HEK293 (cell line): ENCODE data around the gene SIX4.

Source experiments
- CTCF ChIA-PET: fragments of 350-600 bp; formaldehyde crosslinking; extraction: SDS; loops from one replicate; lab custom pipeline; 2021; ENCODE audit warnings: antibody characterized with exemption; lab: Yijun Ruan, JAX
- POLR2A ChIA-PET: fragments of 300-600 bp; formaldehyde crosslinking; extraction: SDS; loops from one replicate; lab custom pipeline; 2020; ENCODE audit warnings: antibody characterized with exemption, inconsistent platforms; lab: Yijun Ruan, JAX
- H3K27ac ChIP-seq: fragments of 200-500 bp; sonication (Bioruptor generic); 2 replicates; pipeline ENCODE4 v1.5.1; 2014; ENCODE audit warnings: low read depth, low read length, control low read depth, inconsistent platforms; ENCODE audit errors: extremely low read depth
- H3K36me3 ChIP-seq, 2 experiments: fragments of 200-500 bp in 1 of 2; sonication (Bioruptor generic) in 1 of 2; 1 replicate in 1 of 2; 2 replicates in 1 of 2; pipeline ENCODE4 v1.5.1; 2014 to 2017; ENCODE audit warnings: inconsistent platforms in 2 of 2, low read length in 2 of 2; ENCODE audit not compliant: control insufficient read depth in 2 of 2, insufficient read depth in 1 of 2
- H3K4me1 ChIP-seq: fragments of 200-500 bp; sonication (Bioruptor generic); 2 replicates; pipeline ENCODE4 v1.5.1; 2014; ENCODE audit warnings: mild to moderate bottlenecking, low read length, inconsistent platforms; ENCODE audit not compliant: control insufficient read depth, insufficient read depth
- H3K4me3 ChIP-seq: 2 replicates; pipeline ENCODE4 v1.5.1; 2011; ENCODE audit warnings: low read depth, mild to moderate bottlenecking, control low read depth, low read length, moderate library complexity
- H3K9me3 ChIP-seq: fragments of 200-500 bp; sonication (Bioruptor generic); 2 replicates; pipeline ENCODE4 v1.5.1; 2014; ENCODE audit warnings: low read depth, low read length, inconsistent platforms; ENCODE audit not compliant: control insufficient read depth, insufficient read depth
- BCL11B ChIP-seq: fragments of 450-650 bp; formaldehyde crosslinking; IDR thresholded peaks from 2 replicates; pipeline ENCODE4 v1.5.1; 2016; ENCODE audit warnings: low read depth, missing biosample characterization, missing genetic modification characterization
- ELK4 ChIP-seq: IDR thresholded peaks from 2 replicates; pipeline ENCODE4 v1.6.1; 2011; ENCODE audit warnings: mild to moderate bottlenecking, low read depth, low read length, borderline replicate concordance
- HIC1 ChIP-seq: fragments of 450-650 bp; formaldehyde crosslinking; IDR thresholded peaks from 2 replicates; pipeline ENCODE4 v1.5.1; 2016; ENCODE audit warnings: missing biosample characterization, missing genetic modification characterization
- MEIS1 ChIP-seq: sonication (generic); formaldehyde crosslinking; IDR thresholded peaks from 2 replicates; pipeline ENCODE4 v1.8.1; 2022; ENCODE audit warnings: missing genetic modification reagents, mild to moderate bottlenecking, borderline replicate concordance
- MYNN ChIP-seq: fragments of 450-650 bp; formaldehyde crosslinking; IDR thresholded peaks from 2 replicates; pipeline ENCODE4 v1.5.1; 2016; ENCODE audit warnings: missing biosample characterization, missing genetic modification characterization, borderline replicate concordance
- OSR2 ChIP-seq: fragments of 450-650 bp; formaldehyde crosslinking; IDR thresholded peaks from 2 replicates; pipeline ENCODE4 v1.5.1; 2016; ENCODE audit warnings: missing biosample characterization, missing genetic modification characterization
- PRDM1 ChIP-seq: fragments of 450-650 bp; formaldehyde crosslinking; IDR thresholded peaks from 2 replicates; pipeline ENCODE4; 2016; ENCODE audit warnings: missing biosample characterization, missing genetic modification characterization
- SALL2 ChIP-seq: fragments of 450-650 bp; formaldehyde crosslinking; IDR thresholded peaks from 2 replicates; pipeline ENCODE4 v1.5.0; 2017; ENCODE audit warnings: missing biosample characterization, mild to moderate bottlenecking, missing genetic modification characterization, borderline replicate concordance
- SCRT2 ChIP-seq: fragments of 450-650 bp; formaldehyde crosslinking; IDR thresholded peaks from 2 replicates; pipeline ENCODE4 v1.5.1; 2016; ENCODE audit warnings: missing biosample characterization, missing genetic modification characterization
- SETDB1 ChIP-seq: IDR thresholded peaks from one replicate; pipeline ENCODE4 v1.6.1; 2017; ENCODE audit warnings: mild to moderate bottlenecking, low read length, moderate library complexity, mixed read lengths; ENCODE audit not compliant: insufficient read length
- ZBTB1 ChIP-seq: fragments of 450-650 bp; formaldehyde crosslinking; IDR thresholded peaks from 2 replicates; pipeline ENCODE4 v1.5.1; 2016; ENCODE audit warnings: missing biosample characterization, missing genetic modification characterization
- ZBTB48 ChIP-seq: fragments of 450-650 bp; formaldehyde crosslinking; IDR thresholded peaks from 2 replicates; pipeline ENCODE4 v1.5.1; 2016; ENCODE audit warnings: missing biosample characterization, missing genetic modification characterization
- ZFP41 ChIP-seq: fragments of 450-650 bp; formaldehyde crosslinking; IDR thresholded peaks from 2 replicates; pipeline ENCODE4 v1.5.1; 2016; ENCODE audit warnings: missing biosample characterization, missing genetic modification characterization, borderline replicate concordance
- ZNF148 ChIP-seq: fragments of 450-650 bp; formaldehyde crosslinking; IDR thresholded peaks from 2 replicates; pipeline ENCODE4 v1.5.0; 2017; ENCODE audit warnings: missing biosample characterization, missing genetic modification characterization, borderline replicate concordance
- ZNF221 ChIP-seq: fragments of 450-650 bp; formaldehyde crosslinking; IDR thresholded peaks from 2 replicates; pipeline ENCODE4 v1.5.1; 2017; ENCODE audit warnings: missing biosample characterization, missing genetic modification characterization, borderline replicate concordance
- ZNF518A ChIP-seq: fragments of 450-650 bp; formaldehyde crosslinking; conservative IDR thresholded peaks from 2 replicates; pipeline ENCODE4 v1.5.1; 2016; ENCODE audit warnings: low read depth, missing biosample characterization, missing genetic modification characterization
- ZNF664 ChIP-seq: fragments of 450-650 bp; formaldehyde crosslinking; IDR thresholded peaks from 2 replicates; pipeline ENCODE4 v1.5.1; 2016; ENCODE audit warnings: missing biosample characterization, missing genetic modification characterization
- TF ChIP-seq, protein P1 (sequence below): fragments of 450-650 bp; formaldehyde crosslinking; IDR thresholded peaks from 2 replicates; pipeline ENCODE4 v1.5.1; 2016; ENCODE audit warnings: missing biosample characterization, missing genetic modification characterization
- TF ChIP-seq, protein P2 (sequence below): fragments of 450-650 bp; formaldehyde crosslinking; IDR thresholded peaks from 2 replicates; pipeline ENCODE4 v1.5.1; 2016; ENCODE audit warnings: missing biosample characterization, missing genetic modification characterization

The SIX4 gene

DNA sequence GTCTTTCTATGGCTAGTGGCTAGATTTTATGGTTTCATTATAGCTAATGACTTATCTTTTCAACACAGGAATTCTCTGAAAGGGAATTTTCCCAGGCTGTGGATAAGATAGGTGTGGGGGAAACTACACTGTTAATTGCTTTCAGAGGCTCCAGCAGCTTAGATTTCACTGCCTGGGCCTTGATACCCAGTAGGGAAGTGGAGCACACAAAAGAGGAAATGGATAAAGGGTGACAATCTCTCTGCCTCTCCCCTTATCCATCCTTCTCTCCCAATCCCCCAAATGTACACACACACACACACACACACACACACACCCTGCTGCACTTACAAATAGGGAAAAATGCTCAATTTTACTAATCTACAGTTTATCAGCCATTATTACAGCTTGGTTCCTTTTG, 19.1 kb downstream of the SIX4 start:
- no peaks in the 10 kb centered on the region for H3K4me1 ChIP-seq
- H3K27ac ChIP-seq, result no peak overlapping the region
- CTCF ChIA-PET, result interaction anchor here (0.6 to 0.7 kb wide), 2 partner anchors 76 to 700 kb away, joined by 3 read pairs; no protein-coding TSS in a partner anchor
- H3K4me3 ChIP-seq, result no peak overlapping the region
- TF ChIP-seq MEIS1 (no peak), ZNF664 (tag by site-specific recombination) (no peak), BCL11B (tag by site-specific recombination) (no peak), SETDB1 (no peak), ZNF518A (tag by site-specific recombination) (no peak), SALL2 (no peak), ZBTB48 (no peak), ZFP41 (tag by site-specific recombination) (no peak), ZNF148 (tag by site-specific recombination) (no peak), MYNN (tag by site-specific recombination) (no peak), ZNF221 (no peak), ELK4 (no peak), ZBTB1 (tag by site-specific recombination) (no peak), PRDM1 (no peak), HIC1 (no peak), OSR2 (tag by site-specific recombination) (no peak), SCRT2 (tag by site-specific recombination) (no peak)
- TF ChIP-seq, protein P1, sequence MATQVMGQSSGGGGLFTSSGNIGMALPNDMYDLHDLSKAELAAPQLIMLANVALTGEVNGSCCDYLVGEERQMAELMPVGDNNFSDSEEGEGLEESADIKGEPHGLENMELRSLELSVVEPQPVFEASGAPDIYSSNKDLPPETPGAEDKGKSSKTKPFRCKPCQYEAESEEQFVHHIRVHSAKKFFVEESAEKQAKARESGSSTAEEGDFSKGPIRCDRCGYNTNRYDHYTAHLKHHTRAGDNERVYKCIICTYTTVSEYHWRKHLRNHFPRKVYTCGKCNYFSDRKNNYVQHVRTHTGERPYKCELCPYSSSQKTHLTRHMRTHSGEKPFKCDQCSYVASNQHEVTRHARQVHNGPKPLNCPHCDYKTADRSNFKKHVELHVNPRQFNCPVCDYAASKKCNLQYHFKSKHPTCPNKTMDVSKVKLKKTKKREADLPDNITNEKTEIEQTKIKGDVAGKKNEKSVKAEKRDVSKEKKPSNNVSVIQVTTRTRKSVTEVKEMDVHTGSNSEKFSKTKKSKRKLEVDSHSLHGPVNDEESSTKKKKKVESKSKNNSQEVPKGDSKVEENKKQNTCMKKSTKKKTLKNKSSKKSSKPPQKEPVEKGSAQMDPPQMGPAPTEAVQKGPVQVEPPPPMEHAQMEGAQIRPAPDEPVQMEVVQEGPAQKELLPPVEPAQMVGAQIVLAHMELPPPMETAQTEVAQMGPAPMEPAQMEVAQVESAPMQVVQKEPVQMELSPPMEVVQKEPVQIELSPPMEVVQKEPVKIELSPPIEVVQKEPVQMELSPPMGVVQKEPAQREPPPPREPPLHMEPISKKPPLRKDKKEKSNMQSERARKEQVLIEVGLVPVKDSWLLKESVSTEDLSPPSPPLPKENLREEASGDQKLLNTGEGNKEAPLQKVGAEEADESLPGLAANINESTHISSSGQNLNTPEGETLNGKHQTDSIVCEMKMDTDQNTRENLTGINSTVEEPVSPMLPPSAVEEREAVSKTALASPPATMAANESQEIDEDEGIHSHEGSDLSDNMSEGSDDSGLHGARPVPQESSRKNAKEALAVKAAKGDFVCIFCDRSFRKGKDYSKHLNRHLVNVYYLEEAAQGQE (tag by site-specific recombination), result no peak
- TF ChIP-seq, protein P2, sequence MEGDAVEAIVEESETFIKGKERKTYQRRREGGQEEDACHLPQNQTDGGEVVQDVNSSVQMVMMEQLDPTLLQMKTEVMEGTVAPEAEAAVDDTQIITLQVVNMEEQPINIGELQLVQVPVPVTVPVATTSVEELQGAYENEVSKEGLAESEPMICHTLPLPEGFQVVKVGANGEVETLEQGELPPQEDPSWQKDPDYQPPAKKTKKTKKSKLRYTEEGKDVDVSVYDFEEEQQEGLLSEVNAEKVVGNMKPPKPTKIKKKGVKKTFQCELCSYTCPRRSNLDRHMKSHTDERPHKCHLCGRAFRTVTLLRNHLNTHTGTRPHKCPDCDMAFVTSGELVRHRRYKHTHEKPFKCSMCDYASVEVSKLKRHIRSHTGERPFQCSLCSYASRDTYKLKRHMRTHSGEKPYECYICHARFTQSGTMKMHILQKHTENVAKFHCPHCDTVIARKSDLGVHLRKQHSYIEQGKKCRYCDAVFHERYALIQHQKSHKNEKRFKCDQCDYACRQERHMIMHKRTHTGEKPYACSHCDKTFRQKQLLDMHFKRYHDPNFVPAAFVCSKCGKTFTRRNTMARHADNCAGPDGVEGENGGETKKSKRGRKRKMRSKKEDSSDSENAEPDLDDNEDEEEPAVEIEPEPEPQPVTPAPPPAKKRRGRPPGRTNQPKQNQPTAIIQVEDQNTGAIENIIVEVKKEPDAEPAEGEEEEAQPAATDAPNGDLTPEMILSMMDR (tag by site-specific recombination), result no peak
- no peaks in the 10 kb centered on the region for H3K9me3 ChIP-seq
- peaks cover 0 to 2% of the 10 kb centered on the region in 2 experiments; a peak in 1 of 3 replicates for H3K36me3 ChIP-seq
- POLR2A ChIA-PET, result no interaction called here
